Measurements from ENCODE around the gene GFPT1. TPM values are rescaled to one million over a fixed set of nuclear protein-coding genes. Genes with fewer than 3 reads are reported as not detected.
"Not testable (repeated sequence)": the region's sequence is repeated elsewhere in the genome, so short reads cannot be mapped to it uniquely, and the experiment has no call there.

The GFPT1 gene
- total and polyA plus RNA-seq, 4 donors = 26.9 to 56.3 (median 30.4) TPM

DNA sequence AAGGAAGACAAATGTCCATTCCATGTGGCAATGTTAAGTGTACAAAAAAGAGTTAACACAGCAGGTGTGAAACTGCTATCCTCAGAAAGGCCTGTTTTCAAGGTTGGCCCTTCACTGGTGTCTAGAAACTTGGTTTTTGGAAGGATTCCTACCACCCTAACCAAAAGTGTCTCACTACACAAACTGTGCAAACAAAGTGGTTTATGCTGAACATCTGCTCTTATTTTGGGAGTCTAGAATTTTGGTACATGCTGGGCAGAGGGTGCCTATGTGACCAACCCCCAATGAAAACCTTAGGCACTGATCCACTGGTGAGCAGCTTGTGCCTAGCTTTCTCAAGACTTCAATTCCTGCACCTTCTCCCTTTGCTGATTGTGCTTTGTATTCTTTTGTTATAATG, 14.3 kb downstream of the GFPT1 start:
- peaks cover 27% of the 10 kb centered on the region for H3K36me3 ChIP-seq (ENCODE audit: control insufficient read depth, insufficient read depth, low read length)
- no peaks in the 10 kb centered on the region for H3K27me3 ChIP-seq (ENCODE audit: control insufficient read depth, insufficient read depth, low read length)
- H3K4me3 ChIP-seq (ENCODE audit: low read depth, low read length) = no peak overlapping the region
- H3K27ac ChIP-seq (ENCODE audit: low read depth, low read length) = no peak overlapping the region
- H3K4me1 ChIP-seq (ENCODE audit: control insufficient read depth, insufficient read depth, low read length) = no peaks in the 10 kb centered on the region
- no peaks in the 10 kb centered on the region for H3K9me3 ChIP-seq (ENCODE audit: control insufficient read depth, insufficient read depth, low read length)
- DNase-seq (ENCODE audit: low read depth in 4 of 6, low spot score in 6 of 6) = no peak

DNA sequence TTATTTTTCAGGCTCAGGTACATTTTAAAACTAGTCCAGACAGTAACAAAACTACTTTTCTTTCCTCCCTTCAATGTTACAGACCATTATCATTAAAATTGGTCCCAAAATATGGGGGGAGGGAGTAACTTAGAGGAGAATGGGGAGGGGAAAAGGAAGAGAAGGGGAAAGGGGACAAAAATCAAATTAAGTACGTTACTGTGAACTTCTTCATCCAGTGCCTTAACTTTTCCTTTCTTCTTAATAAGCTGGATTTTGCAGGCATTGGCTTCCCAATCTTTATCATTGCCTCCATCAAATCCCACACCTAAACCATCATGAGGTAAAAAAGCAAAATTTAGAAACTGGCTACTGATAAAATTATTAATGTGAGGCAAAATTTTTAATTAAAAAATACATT, 17.2 kb downstream of the GFPT1 start:
- no peaks in the 10 kb centered on the region for H3K4me1 ChIP-seq (ENCODE audit: control insufficient read depth, insufficient read depth, low read length)
- peaks cover 37% of the 10 kb centered on the region for H3K36me3 ChIP-seq (ENCODE audit: control insufficient read depth, insufficient read depth, low read length)
- H3K27me3 ChIP-seq (ENCODE audit: control insufficient read depth, insufficient read depth, low read length) = no peaks in the 10 kb centered on the region
- no peak for DNase-seq (ENCODE audit: low read depth in 4 of 6, low spot score in 6 of 6)
- no CpG with 5 or more reads among the region's 1 CpG for WGBS (ENCODE audit: insufficient coverage)
- no peak overlapping the region for H3K27ac ChIP-seq (ENCODE audit: low read depth, low read length)
- no peak overlapping the region for H3K4me3 ChIP-seq (ENCODE audit: low read depth, low read length)
- H3K9me3 ChIP-seq (ENCODE audit: control insufficient read depth, insufficient read depth, low read length) = no peaks in the 10 kb centered on the region

DNA sequence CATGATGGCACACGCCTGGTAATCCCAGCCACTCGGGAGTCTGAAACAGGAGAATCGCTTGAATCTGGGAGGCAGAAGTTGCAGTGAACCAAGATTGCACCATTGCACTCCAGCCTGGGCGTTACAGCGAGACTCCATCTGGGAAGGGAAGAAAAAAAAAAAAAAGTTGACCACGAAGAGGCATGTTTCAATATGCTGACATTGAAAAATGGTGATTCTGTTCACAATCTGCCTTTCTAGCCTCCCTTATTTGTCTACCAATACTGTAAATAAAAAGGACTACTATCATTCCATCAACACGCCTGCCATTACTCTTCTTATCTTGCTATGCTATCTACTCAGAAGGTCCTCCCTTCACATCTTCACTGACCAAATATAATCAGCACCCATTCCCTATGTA, 18.4 kb downstream of the GFPT1 start:
- Histone ChIP-seq H3K36me3 (ENCODE audit: control insufficient read depth, insufficient read depth, low read length) (peaks cover 42% of the 10 kb centered on the region), H3K4me1 (ENCODE audit: control insufficient read depth, insufficient read depth, low read length) (no peaks in the 10 kb centered on the region), H3K4me3 (ENCODE audit: low read depth, low read length) (no peak overlapping the region), H3K27ac (ENCODE audit: low read depth, low read length) (no peak overlapping the region), H3K27me3 (ENCODE audit: control insufficient read depth, insufficient read depth, low read length) (no peaks in the 10 kb centered on the region), H3K9me3 (ENCODE audit: control insufficient read depth, insufficient read depth, low read length) (no peaks in the 10 kb centered on the region)
- no peak for DNase-seq (ENCODE audit: low read depth in 4 of 6, low spot score in 6 of 6)
- WGBS (ENCODE audit: insufficient coverage) = 94% methylated on average over 4 of the region's 7 CpGs

- Histone ChIP-seq H3K9me3 (ENCODE audit: control insufficient read depth, insufficient read depth, low read length) (no peaks in the 10 kb centered on the region), H3K36me3 (ENCODE audit: control insufficient read depth, insufficient read depth, low read length) (peaks cover 56% of the 10 kb centered on the region), H3K4me3 (ENCODE audit: low read depth, low read length) (no peak overlapping the region), H3K27ac (ENCODE audit: low read depth, low read length) (no peak overlapping the region), H3K4me1 (ENCODE audit: control insufficient read depth, insufficient read depth, low read length) (no peaks in the 10 kb centered on the region), H3K27me3 (ENCODE audit: control insufficient read depth, insufficient read depth, low read length) (no peaks in the 10 kb centered on the region)
- no peak for DNase-seq (ENCODE audit: low read depth in 4 of 6, low spot score in 6 of 6)
These were observed 27.7 kb downstream of the GFPT1 start for GRCh38 chr2:69359371-69359770.

DNA sequence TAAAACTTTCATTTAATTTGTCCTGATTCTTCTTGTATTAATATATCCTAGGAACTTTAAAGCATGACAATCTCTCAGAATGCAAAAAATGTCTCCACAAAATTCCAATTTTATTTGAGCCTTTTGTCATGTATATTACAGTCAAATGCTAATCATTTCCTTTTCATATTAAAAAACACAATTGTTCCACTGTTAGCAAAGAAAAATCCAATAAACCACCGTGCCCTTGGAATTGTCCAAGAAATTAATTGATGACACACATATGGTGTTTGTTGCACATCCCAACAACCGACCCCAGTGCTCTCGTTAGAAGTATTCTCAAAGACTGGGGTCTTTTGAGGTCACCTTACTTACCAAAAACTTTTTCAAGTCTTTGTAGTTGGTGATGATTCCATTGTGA, 28.1 kb downstream of the GFPT1 start:
- Histone ChIP-seq H3K27me3 (ENCODE audit: control insufficient read depth, insufficient read depth, low read length) (no peaks in the 10 kb centered on the region), H3K36me3 (ENCODE audit: control insufficient read depth, insufficient read depth, low read length) (peaks cover 55% of the 10 kb centered on the region), H3K27ac (ENCODE audit: low read depth, low read length) (no peak overlapping the region), H3K4me3 (ENCODE audit: low read depth, low read length) (no peak overlapping the region), H3K4me1 (ENCODE audit: control insufficient read depth, insufficient read depth, low read length) (no peaks in the 10 kb centered on the region), H3K9me3 (ENCODE audit: control insufficient read depth, insufficient read depth, low read length) (no peaks in the 10 kb centered on the region)
- WGBS (ENCODE audit: insufficient coverage) = no CpG with 5 or more reads among the region's 3 CpGs
- DNase-seq (ENCODE audit: low read depth in 4 of 6, low spot score in 6 of 6) = no peak

DNA sequence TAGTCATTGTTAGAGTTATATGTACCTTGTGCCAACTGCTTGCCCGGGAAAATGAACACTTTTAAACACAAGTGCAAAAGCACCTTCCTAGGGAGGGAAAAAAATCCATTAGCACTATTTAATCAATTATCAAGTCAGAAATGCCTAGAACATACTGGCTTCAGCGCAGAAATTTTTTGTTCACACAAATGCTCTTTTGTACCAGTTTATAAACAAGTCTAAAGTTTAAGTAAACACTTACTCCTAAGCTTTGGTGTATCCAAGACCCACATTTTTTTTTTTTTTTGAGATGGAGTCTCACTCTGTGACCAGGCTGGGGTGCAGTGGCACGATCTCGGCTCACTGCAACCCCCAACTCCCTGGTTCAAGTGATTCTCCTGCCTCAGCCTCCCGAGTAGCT, 30.6 kb downstream of the GFPT1 start:
- H3K4me3 ChIP-seq (ENCODE audit: low read depth, low read length) = no peak overlapping the region
- no peaks in the 10 kb centered on the region for H3K9me3 ChIP-seq (ENCODE audit: control insufficient read depth, insufficient read depth, low read length)
- no peaks in the 10 kb centered on the region for H3K27me3 ChIP-seq (ENCODE audit: control insufficient read depth, insufficient read depth, low read length)
- no peaks in the 10 kb centered on the region for H3K4me1 ChIP-seq (ENCODE audit: control insufficient read depth, insufficient read depth, low read length)
- peaks cover 48% of the 10 kb centered on the region for H3K36me3 ChIP-seq (ENCODE audit: control insufficient read depth, insufficient read depth, low read length)
- no peak for DNase-seq (ENCODE audit: low read depth in 4 of 6, low spot score in 6 of 6)
- WGBS (ENCODE audit: insufficient coverage) = 100% methylated on average over 3 of the region's 5 CpGs
- H3K27ac ChIP-seq (ENCODE audit: low read depth, low read length) = no peak overlapping the region

DNA sequence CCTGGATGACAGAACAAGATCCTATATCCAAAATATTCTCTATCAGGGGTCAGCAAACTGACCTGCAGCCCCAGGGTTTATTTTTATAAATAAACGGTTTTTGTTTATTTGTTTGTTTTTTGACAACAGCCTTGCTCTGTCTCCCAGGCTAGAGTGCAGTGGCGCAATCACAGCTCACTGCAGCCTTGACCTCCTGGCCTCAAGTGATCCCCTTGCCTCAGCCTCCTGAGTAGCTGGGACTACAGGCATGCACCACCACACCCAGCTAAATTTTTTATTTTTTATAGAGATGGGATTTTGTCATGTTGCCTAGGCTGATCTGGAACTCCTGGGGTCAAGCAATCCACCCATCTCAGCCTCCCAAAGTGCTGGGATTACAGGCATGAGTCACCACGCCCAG, 32.1 kb downstream of the GFPT1 start:
- H3K4me3 ChIP-seq (ENCODE audit: low read depth, low read length); H3K27me3 ChIP-seq (ENCODE audit: control insufficient read depth, insufficient read depth, low read length); H3K9me3 ChIP-seq (ENCODE audit: control insufficient read depth, insufficient read depth, low read length); H3K4me1 ChIP-seq (ENCODE audit: control insufficient read depth, insufficient read depth, low read length); DNase-seq (ENCODE audit: low read depth in 4 of 6, low spot score in 6 of 6); H3K27ac ChIP-seq (ENCODE audit: low read depth, low read length): not testable (repeated sequence)
- WGBS (ENCODE audit: insufficient coverage) = 100% methylated on average over 1 of the region's 3 CpGs
- H3K36me3 ChIP-seq (ENCODE audit: control insufficient read depth, insufficient read depth, low read length) = peaks cover 37% of the 10 kb centered on the region

DNA sequence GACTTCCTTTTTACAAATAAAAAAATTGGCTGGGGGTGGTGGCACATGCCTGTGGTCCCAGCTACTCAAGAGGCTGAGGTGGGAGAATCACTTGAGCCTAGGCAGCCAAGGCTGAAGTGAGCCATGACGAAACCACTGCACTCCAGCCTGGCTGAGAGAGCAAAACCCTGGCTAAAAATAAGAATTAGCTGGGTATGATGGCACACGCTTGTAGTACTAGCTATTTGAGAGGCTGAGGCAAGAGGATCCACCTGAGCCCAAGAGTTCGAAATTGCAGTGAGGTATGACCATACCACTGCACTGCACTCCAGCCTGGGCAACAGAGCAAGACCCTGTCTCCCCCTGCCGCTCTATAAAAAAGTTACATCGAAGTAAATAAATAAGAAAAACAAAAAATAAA, 33.7 kb downstream of the GFPT1 start:
- 94% methylated on average over 3 of the region's 5 CpGs for WGBS (ENCODE audit: insufficient coverage)
- no peak overlapping the region for H3K4me3 ChIP-seq (ENCODE audit: low read depth, low read length)
- H3K4me1 ChIP-seq (ENCODE audit: control insufficient read depth, insufficient read depth, low read length) = no peaks in the 10 kb centered on the region
- no peaks in the 10 kb centered on the region for H3K9me3 ChIP-seq (ENCODE audit: control insufficient read depth, insufficient read depth, low read length)
- DNase-seq (ENCODE audit: low read depth in 4 of 6, low spot score in 6 of 6) = no peak
- no peak overlapping the region for H3K27ac ChIP-seq (ENCODE audit: low read depth, low read length)
- H3K36me3 ChIP-seq (ENCODE audit: control insufficient read depth, insufficient read depth, low read length) = peaks cover 39% of the 10 kb centered on the region
- no peaks in the 10 kb centered on the region for H3K27me3 ChIP-seq (ENCODE audit: control insufficient read depth, insufficient read depth, low read length)

DNA sequence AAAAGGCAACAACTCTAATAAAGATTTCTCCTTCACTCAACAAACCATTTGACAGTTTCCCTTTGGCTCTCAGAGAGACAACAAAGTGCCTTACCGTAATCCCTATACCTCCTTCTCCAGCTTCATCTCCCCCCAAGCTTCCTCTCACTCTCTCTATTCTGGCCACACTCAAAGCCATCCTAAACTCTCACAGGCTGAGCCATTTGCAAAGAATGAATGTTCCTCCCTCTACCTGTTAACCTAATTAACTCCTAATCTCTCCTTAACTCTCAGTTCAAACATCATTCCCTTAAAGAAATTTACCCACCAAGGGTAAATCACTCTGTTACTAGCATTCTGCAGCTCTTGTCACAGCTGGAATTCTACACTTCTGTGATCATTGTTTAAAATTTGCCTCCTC, 38.2 kb downstream of the GFPT1 start:
- H3K27me3 ChIP-seq (ENCODE audit: control insufficient read depth, insufficient read depth, low read length) = no peaks in the 10 kb centered on the region

GRCh38 chr2:69345434-69345833, 41.6 kb downstream of the GFPT1 start:
- no peaks in the 10 kb centered on the region for H3K27me3 ChIP-seq (ENCODE audit: control insufficient read depth, insufficient read depth, low read length)
- H3K36me3 ChIP-seq (ENCODE audit: control insufficient read depth, insufficient read depth, low read length) = peaks cover 41% of the 10 kb centered on the region
- DNase-seq (ENCODE audit: low read depth in 4 of 6, low spot score in 6 of 6) = no peak
- H3K27ac ChIP-seq (ENCODE audit: low read depth, low read length) = no peak overlapping the region
- no peaks in the 10 kb centered on the region for H3K4me1 ChIP-seq (ENCODE audit: control insufficient read depth, insufficient read depth, low read length)
- no peaks in the 10 kb centered on the region for H3K9me3 ChIP-seq (ENCODE audit: control insufficient read depth, insufficient read depth, low read length)
- no peak overlapping the region for H3K4me3 ChIP-seq (ENCODE audit: low read depth, low read length)

More for the DNA sequence above, 38.2 kb downstream of the GFPT1 start:
- DNase-seq (ENCODE audit: low read depth in 4 of 6, low spot score in 6 of 6) = no peak
- Histone ChIP-seq H3K4me3 (ENCODE audit: low read depth, low read length) (no peak overlapping the region), H3K27ac (ENCODE audit: low read depth, low read length) (no peak overlapping the region), H3K4me1 (ENCODE audit: control insufficient read depth, insufficient read depth, low read length) (no peaks in the 10 kb centered on the region), H3K36me3 (ENCODE audit: control insufficient read depth, insufficient read depth, low read length) (peaks cover 43% of the 10 kb centered on the region), H3K9me3 (ENCODE audit: control insufficient read depth, insufficient read depth, low read length) (no peaks in the 10 kb centered on the region)
- WGBS (ENCODE audit: insufficient coverage) = 100% methylated on average over 1 of the region's 1 CpG

- H3K27ac ChIP-seq (ENCODE audit: low read depth, low read length) = no peak overlapping the region
- no peaks in the 10 kb centered on the region for H3K27me3 ChIP-seq (ENCODE audit: control insufficient read depth, insufficient read depth, low read length)
- H3K36me3 ChIP-seq (ENCODE audit: control insufficient read depth, insufficient read depth, low read length) = peaks cover 41% of the 10 kb centered on the region
- H3K4me3 ChIP-seq (ENCODE audit: low read depth, low read length) = no peak overlapping the region
- DNase-seq (ENCODE audit: low read depth in 4 of 6, low spot score in 6 of 6) = no peak
- H3K4me1 ChIP-seq (ENCODE audit: control insufficient read depth, insufficient read depth, low read length) = no peaks in the 10 kb centered on the region
- no peaks in the 10 kb centered on the region for H3K9me3 ChIP-seq (ENCODE audit: control insufficient read depth, insufficient read depth, low read length)
These were observed 42.7 kb downstream of the GFPT1 start for GRCh38 chr2:69344305-69344704.
